Right lobe of liver (tissue), 4 donors: ENCODE data around the gene NES.

ENCODE experiments used
- CTCF ChIP-seq, 4 donors: fragments of 200-600 bp in 3 of 4; fragments of 450-650 bp in 1 of 4; IDR thresholded peaks; one replicate each; pipeline versions ENCODE4 v1.5.1 to v1.8.0; 2016 to 2022; ENCODE audit warnings: antibody characterized with exemption in 4 of 4, mild to moderate bottlenecking in 2 of 4
- POLR2A ChIP-seq: fragments of 450-650 bp; IDR thresholded peaks from one replicate; pipeline ENCODE4 v1.6.1; 2017; ENCODE audit warnings: antibody characterized with exemption, mild to moderate bottlenecking
- donor health status: DM: no; HTN: no; CAD: no.
- donor health status: DM: no; HTN: no; CAD: no.
- donor health status: DM: no; HTN: yes; CAD: no.

- TF ChIP-seq CTCF (IDR thresholded peaks at IDR 0.05) (no peak), POLR2A (no peak)
Observed at GRCh38 chr1:156664046-156664766, 13.0 kb downstream of the NES start.
